ENCODE results near the gene DDX19B.

GRCh38 chr16:70276392-70276791 lies 22.6 kb upstream of the DDX19B start:
- TF ChIP-seq EZH2 (IDR thresholded peaks at IDR 0.05; ENCODE audit: insufficient read depth, poor library complexity, severe bottlenecking): no peak
- TF ChIP-seq EZH2phosphoT487 (IDR thresholded peaks at IDR 0.05; ENCODE audit: insufficient read depth, low read depth): no peak
